Vagina (tissue), 2 donors: ENCODE results near the gene POU2F1.

Source experiments
- POLR2A ChIP-seq, 2 donors: fragments of 450-650 bp; IDR thresholded peaks; one replicate each; pipeline ENCODE4 v1.6.1; 2017; ENCODE audit warnings: antibody characterized with exemption in 2 of 2, mild to moderate bottlenecking in 2 of 2, moderate library complexity in 2 of 2
- POLR2AphosphoS5 ChIP-seq, 2 donors: sonication (generic); formaldehyde crosslinking; IDR thresholded peaks; one replicate each; pipeline ENCODE4 v1.9.0; 2017; ENCODE audit warnings: antibody characterized with exemption in 2 of 2, mild to moderate bottlenecking in 2 of 2, low read depth in 1 of 2; ENCODE audit not compliant: insufficient read depth in 1 of 2

DNA sequence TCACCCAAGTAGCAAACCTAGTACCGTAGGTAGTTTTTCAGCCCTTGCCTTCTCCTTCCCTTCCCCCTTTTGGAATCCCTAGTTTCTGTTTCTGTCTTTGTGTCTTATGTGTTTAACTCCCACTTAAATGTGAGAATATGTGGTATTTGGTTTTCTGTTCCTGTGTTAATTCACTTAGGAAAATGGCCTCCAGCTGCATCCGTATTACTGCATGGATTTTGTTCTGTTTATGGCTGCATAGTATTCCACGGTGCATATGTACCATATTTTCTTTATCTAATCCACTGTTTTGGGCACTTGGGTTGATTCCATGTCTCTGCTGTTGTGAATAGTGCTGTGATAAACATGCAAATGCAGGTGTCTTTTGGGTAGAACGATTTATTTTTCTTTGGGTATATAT is 138.6 kb downstream of the POU2F1 start:
- TF ChIP-seq POLR2AphosphoS5 (IDR thresholded peaks at IDR 0.05; ENCODE audit: insufficient read depth in 1 of 2, low read depth in 1 of 2), result no peak
- TF ChIP-seq POLR2A (IDR thresholded peaks at IDR 0.05), result no peak
